ENCODE data around the gene NRAP. TPM values are rescaled to one million over a fixed set of nuclear protein-coding genes. Genes with fewer than 3 reads are reported as not detected.

Gene NRAP
- total RNA-seq, 2 donors from 2014 or later = not detected

DNA sequence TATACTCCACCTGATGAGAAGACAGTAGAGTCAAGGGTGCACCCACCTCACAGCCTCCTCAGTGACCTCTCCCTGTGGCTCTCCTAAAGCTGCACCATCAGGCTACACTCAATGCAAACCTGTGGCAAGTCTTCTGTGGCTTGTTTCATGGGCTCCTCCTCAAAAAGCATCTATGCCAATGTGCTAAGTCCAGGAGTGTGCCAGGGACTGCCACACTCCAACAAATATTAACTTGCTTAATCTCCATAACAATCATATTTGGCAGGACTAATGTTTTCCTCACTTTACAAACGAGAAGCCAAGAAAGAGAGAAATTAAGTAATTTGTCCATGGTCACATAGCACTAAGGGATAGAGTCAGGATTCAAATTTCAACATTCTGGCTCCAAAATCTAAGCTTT is 11.9 kb downstream of the NRAP start:
- peak; percentile 89 for ATAC-seq
- 15 to 22% methylated on average over 1 of the region's 1 CpG for WGBS, 2 donors
- no peaks in the 10 kb centered on the region for H3K36me3 ChIP-seq (replicated peaks in 1 of 2; ENCODE audit: insufficient read depth in 1 of 2, low read depth in 2 of 2)
- no peaks in the 10 kb centered on the region for H3K27me3 ChIP-seq
- TF ChIP-seq, protein P1, sequence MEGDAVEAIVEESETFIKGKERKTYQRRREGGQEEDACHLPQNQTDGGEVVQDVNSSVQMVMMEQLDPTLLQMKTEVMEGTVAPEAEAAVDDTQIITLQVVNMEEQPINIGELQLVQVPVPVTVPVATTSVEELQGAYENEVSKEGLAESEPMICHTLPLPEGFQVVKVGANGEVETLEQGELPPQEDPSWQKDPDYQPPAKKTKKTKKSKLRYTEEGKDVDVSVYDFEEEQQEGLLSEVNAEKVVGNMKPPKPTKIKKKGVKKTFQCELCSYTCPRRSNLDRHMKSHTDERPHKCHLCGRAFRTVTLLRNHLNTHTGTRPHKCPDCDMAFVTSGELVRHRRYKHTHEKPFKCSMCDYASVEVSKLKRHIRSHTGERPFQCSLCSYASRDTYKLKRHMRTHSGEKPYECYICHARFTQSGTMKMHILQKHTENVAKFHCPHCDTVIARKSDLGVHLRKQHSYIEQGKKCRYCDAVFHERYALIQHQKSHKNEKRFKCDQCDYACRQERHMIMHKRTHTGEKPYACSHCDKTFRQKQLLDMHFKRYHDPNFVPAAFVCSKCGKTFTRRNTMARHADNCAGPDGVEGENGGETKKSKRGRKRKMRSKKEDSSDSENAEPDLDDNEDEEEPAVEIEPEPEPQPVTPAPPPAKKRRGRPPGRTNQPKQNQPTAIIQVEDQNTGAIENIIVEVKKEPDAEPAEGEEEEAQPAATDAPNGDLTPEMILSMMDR (IDR thresholded peaks at IDR 0.05) = no peak
- TF ChIP-seq POLR2A (IDR thresholded peaks at IDR 0.05) = no peak
- no peaks in the 10 kb centered on the region for H3K9me3 ChIP-seq
- DNase-seq = peak in 2 of 4 donors; percentile 39 to 54
- peaks cover 13% of the 10 kb centered on the region for H3K4me1 ChIP-seq
- intact Hi-C loops (cut with DNase I) = no loop called here
- H3K4me3 ChIP-seq = no peak overlapping the region
- H3K27ac ChIP-seq = no peak overlapping the region

DNA sequence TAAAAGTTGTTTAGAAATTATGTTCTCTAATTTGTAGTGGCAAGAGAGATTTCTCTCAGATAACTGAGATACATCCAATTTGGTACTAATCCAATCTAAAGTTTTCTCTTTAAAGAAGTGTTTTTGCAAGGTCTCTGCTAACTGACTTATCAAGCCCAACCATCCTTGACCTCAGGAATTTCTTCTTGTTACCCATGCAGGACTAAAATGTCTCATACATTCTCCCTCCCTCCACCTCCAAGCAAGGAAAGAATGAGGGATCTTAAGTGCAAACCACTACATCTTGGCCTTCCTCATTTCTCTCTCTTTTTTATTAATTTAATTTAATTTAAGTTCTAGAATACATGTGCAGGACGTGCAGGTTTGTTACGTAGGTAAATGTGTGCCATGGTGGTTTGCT is 12.8 kb downstream of the NRAP start:
- peaks cover 13% of the 10 kb centered on the region for H3K4me1 ChIP-seq
- no peaks in the 10 kb centered on the region for H3K9me3 ChIP-seq
- ATAC-seq (no peak), DNase-seq (no peak)
- WGBS, 2 donors = 75 to 94% methylated on average over 2 of the region's 2 CpGs
- no peak overlapping the region for H3K27ac ChIP-seq
- no peak overlapping the region for H3K4me3 ChIP-seq
- TF ChIP-seq POLR2A (IDR thresholded peaks at IDR 0.05) = no peak
- TF ChIP-seq, protein P1 (IDR thresholded peaks at IDR 0.05) = no peak
- H3K27me3 ChIP-seq = no peaks in the 10 kb centered on the region
- no peaks in the 10 kb centered on the region for H3K36me3 ChIP-seq (replicated peaks in 1 of 2; ENCODE audit: insufficient read depth in 1 of 2, low read depth in 2 of 2)
- intact Hi-C loops (cut with DNase I) = no loop called here

- ATAC-seq = no peak
- TF ChIP-seq, protein P1 (IDR thresholded peaks at IDR 0.05) = no peak
- no peak for TF ChIP-seq POLR2A (IDR thresholded peaks at IDR 0.05)
- peaks cover 13% of the 10 kb centered on the region for H3K4me1 ChIP-seq
- no peak overlapping the region for H3K27ac ChIP-seq
- no peaks in the 10 kb centered on the region for H3K27me3 ChIP-seq
- no peaks in the 10 kb centered on the region for H3K36me3 ChIP-seq (replicated peaks in 1 of 2; ENCODE audit: insufficient read depth in 1 of 2, low read depth in 2 of 2)
- 89 to 96% methylated on average over 2 of the region's 2 CpGs for WGBS, 2 donors
- DNase-seq = no peak
- H3K4me3 ChIP-seq = no peak overlapping the region
- H3K9me3 ChIP-seq = no peaks in the 10 kb centered on the region
- intact Hi-C loops (cut with DNase I) = no loop called here
These were observed 13.7 kb downstream of the NRAP start for GRCh38 chr10:113650172-113650571.

- intact Hi-C loops (cut with DNase I) = no loop called here
- no peak for DNase-seq
- peaks cover 24% of the 10 kb centered on the region for H3K4me1 ChIP-seq
These were observed 15.4 kb downstream of the NRAP start for GRCh38 chr10:113648478-113648877.

DNA sequence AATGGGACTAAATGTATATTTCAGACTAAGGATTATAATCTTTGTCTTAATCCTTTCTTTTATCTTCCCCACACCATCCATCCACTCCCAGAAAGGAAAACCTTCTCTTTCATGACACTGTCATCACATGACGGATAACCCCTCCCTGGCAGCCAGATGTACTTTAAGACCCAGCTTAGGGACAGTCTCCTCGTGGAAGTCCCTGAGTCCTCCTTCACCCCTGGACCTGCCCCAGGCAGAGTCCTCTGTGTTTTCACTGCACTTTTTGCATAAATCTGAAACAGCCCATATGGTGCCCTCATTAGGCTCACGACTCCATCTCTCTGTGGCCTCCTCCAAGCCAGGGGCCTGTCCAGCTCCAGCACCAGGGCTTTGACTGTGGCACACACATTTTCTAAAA is 16.0 kb downstream of the NRAP start:
- no peak for ATAC-seq
- H3K27me3 ChIP-seq = no peaks in the 10 kb centered on the region
- WGBS, 2 donors = 80 to 89% methylated on average over 3 of the region's 3 CpGs
- H3K4me1 ChIP-seq = peaks cover 23% of the 10 kb centered on the region
- no peak overlapping the region for H3K27ac ChIP-seq
- no peaks in the 10 kb centered on the region for H3K36me3 ChIP-seq (replicated peaks in 1 of 2; ENCODE audit: insufficient read depth in 1 of 2, low read depth in 2 of 2)
- intact Hi-C loops (cut with DNase I) = no loop called here
- TF ChIP-seq POLR2A (IDR thresholded peaks at IDR 0.05) = no peak
- TF ChIP-seq, protein P1 (IDR thresholded peaks at IDR 0.05) = no peak
- H3K4me3 ChIP-seq = no peak overlapping the region
- no peaks in the 10 kb centered on the region for H3K9me3 ChIP-seq
- DNase-seq = no peak

More at GRCh38 chr10:113648478-113648877, 15.4 kb downstream of the NRAP start:
- no peak overlapping the region for H3K27ac ChIP-seq
- H3K9me3 ChIP-seq = no peaks in the 10 kb centered on the region
- ATAC-seq = no peak
- H3K36me3 ChIP-seq (replicated peaks in 1 of 2; ENCODE audit: insufficient read depth in 1 of 2, low read depth in 2 of 2) = no peaks in the 10 kb centered on the region
- TF ChIP-seq, protein P1 (IDR thresholded peaks at IDR 0.05) = no peak
- no peak for TF ChIP-seq POLR2A (IDR thresholded peaks at IDR 0.05)
- H3K4me3 ChIP-seq = no peak overlapping the region
- WGBS, 2 donors = 47 to 79% methylated on average over 3 of the region's 3 CpGs
- H3K27me3 ChIP-seq = no peaks in the 10 kb centered on the region
